ENCODE results near the gene FBXW7. TPM values are rescaled to one million over a fixed set of nuclear protein-coding genes. Genes with fewer than 3 reads are reported as not detected.

The FBXW7 gene
- total and polyA plus RNA-seq, 2 donors (not counting 1 experiment from before 2014, with no cell fraction given): 23.0 to 125 TPM

GRCh38 chr4:152390216-152390615 lies 145.7 kb downstream of the FBXW7 start:
- no peak overlapping the region for H3K27ac Mint-ChIP-seq
- ChIA-PET POLR2A (no interaction called here), CTCF (interaction anchor here (0.6 to 1.4 kb wide), 2 partner anchors 11 to 18 kb away, joined by 3 read pairs; no protein-coding TSS in a partner anchor)
- H3K79me2 ChIP-seq (ENCODE audit: control insufficient read depth, insufficient read depth, low read length): peaks cover 26% of the 10 kb centered on the region
- no peaks in the 10 kb centered on the region for H3K9me3 ChIP-seq (ENCODE audit: control extremely low read depth in 1 of 3, control insufficient read depth in 2 of 3, insufficient read depth in 1 of 3, low read length in 2 of 3)
- no peaks in the 10 kb centered on the region for H3K27me3 ChIP-seq (replicated peaks in 1 of 4; ENCODE audit: control extremely low read depth in 1 of 4, control insufficient read depth in 3 of 4, insufficient read depth in 4 of 4, low read length in 3 of 4)
- no peaks in the 10 kb centered on the region for H4K20me1 ChIP-seq (ENCODE audit: control insufficient read depth, insufficient read depth, low read length, poor library complexity, severe bottlenecking)
- H3K4me1 Mint-ChIP-seq: peaks cover 9% of the 10 kb centered on the region
- DNase-seq (no peak), ATAC-seq (ENCODE audit: low read depth) (no peak)
- intact Hi-C loops (cut with micrococcal nuclease): no loop called here
- H3K36me3 ChIP-seq (replicated peaks in 1 of 2; ENCODE audit: control extremely low read depth in 1 of 2, control insufficient read depth in 1 of 2, extremely low read depth in 1 of 2, insufficient read depth in 2 of 2, low read length in 1 of 2): no peaks in the 10 kb centered on the region
- no peaks in the 10 kb centered on the region for H3K27me3 Mint-ChIP-seq
- H3K4me3 Mint-ChIP-seq: no peak overlapping the region
- no CpG with 5 or more reads among the region's 1 CpG for WGBS (ENCODE audit: insufficient coverage)
- no peak overlapping the region for H3K9ac ChIP-seq (ENCODE audit: low read length)
- H3K9me3 Mint-ChIP-seq (ENCODE audit: insufficient read depth): no peaks in the 10 kb centered on the region
- H3K4me3 ChIP-seq (ENCODE audit: control extremely low read depth in 1 of 5, extremely low read depth in 1 of 5, insufficient read depth in 1 of 5, low read depth in 2 of 5, low read length in 4 of 5): no peak overlapping the region
- no peaks in the 10 kb centered on the region for H3K4me1 ChIP-seq (ENCODE audit: control insufficient read depth in 2 of 2, insufficient read depth in 2 of 2, low read length in 2 of 2)
- no peak overlapping the region for H3K27ac ChIP-seq (ENCODE audit: low read length in 2 of 2)
- no peak overlapping the region for H2AFZ ChIP-seq (ENCODE audit: insufficient read depth, low read depth, low read length, poor library complexity, severe bottlenecking)
- TF ChIP-seq EZH2 (IDR thresholded peaks at IDR 0.05; ENCODE audit: borderline replicate concordance, insufficient read depth, low read depth, low read length, poor library complexity, severe bottlenecking) (no peak), CTCF (IDR thresholded peaks at IDR 0.05) (no peak)
- no peak overlapping the region for H3K4me2 ChIP-seq (replicated peaks; ENCODE audit: low read depth, low read length, poor library complexity, severe bottlenecking)

GRCh38 chr4:152389359-152389758 lies 146.5 kb downstream of the FBXW7 start:
- Histone ChIP-seq H3K4me1 (ENCODE audit: control insufficient read depth in 2 of 2, insufficient read depth in 2 of 2, low read length in 2 of 2) (no peaks in the 10 kb centered on the region), H3K4me2 (replicated peaks; ENCODE audit: low read depth, low read length, poor library complexity, severe bottlenecking) (no peak overlapping the region), H3K27me3 (replicated peaks in 1 of 4; ENCODE audit: control extremely low read depth in 1 of 4, control insufficient read depth in 3 of 4, insufficient read depth in 4 of 4, low read length in 3 of 4) (no peaks in the 10 kb centered on the region), H3K79me2 (ENCODE audit: control insufficient read depth, insufficient read depth, low read length) (peaks cover 20% of the 10 kb centered on the region), H3K9me3 (ENCODE audit: control extremely low read depth in 1 of 3, control insufficient read depth in 2 of 3, insufficient read depth in 1 of 3, low read length in 2 of 3) (no peaks in the 10 kb centered on the region), H3K9ac (ENCODE audit: low read length) (no peak overlapping the region), H3K4me3 (ENCODE audit: control extremely low read depth in 1 of 5, extremely low read depth in 1 of 5, insufficient read depth in 1 of 5, low read depth in 2 of 5, low read length in 4 of 5) (no peak overlapping the region), H3K36me3 (replicated peaks in 1 of 2; ENCODE audit: control extremely low read depth in 1 of 2, control insufficient read depth in 1 of 2, extremely low read depth in 1 of 2, insufficient read depth in 2 of 2, low read length in 1 of 2) (no peaks in the 10 kb centered on the region), H4K20me1 (ENCODE audit: control insufficient read depth, insufficient read depth, low read length, poor library complexity, severe bottlenecking) (no peaks in the 10 kb centered on the region), H2AFZ (ENCODE audit: insufficient read depth, low read depth, low read length, poor library complexity, severe bottlenecking) (no peak overlapping the region), H3K27ac (ENCODE audit: low read length in 2 of 2) (no peak overlapping the region)
- ChIA-PET POLR2A (no interaction called here), CTCF (interaction anchor here (0.6 to 1.4 kb wide), 2 partner anchors 12 to 17 kb away, joined by 3 read pairs; no protein-coding TSS in a partner anchor)
- H3K27me3 Mint-ChIP-seq: no peaks in the 10 kb centered on the region
- H3K4me1 Mint-ChIP-seq: peaks cover 7% of the 10 kb centered on the region
- ATAC-seq (ENCODE audit: low read depth) (no peak), DNase-seq (no peak)
- no CpG with 5 or more reads among the region's 2 CpGs for WGBS (ENCODE audit: insufficient coverage)
- H3K9me3 Mint-ChIP-seq (ENCODE audit: insufficient read depth): no peaks in the 10 kb centered on the region
- H3K4me3 Mint-ChIP-seq: no peak overlapping the region
- no peak for TF ChIP-seq CTCF (IDR thresholded peaks at IDR 0.05)
- no peak for TF ChIP-seq EZH2 (IDR thresholded peaks at IDR 0.05; ENCODE audit: borderline replicate concordance, insufficient read depth, low read depth, low read length, poor library complexity, severe bottlenecking)
- intact Hi-C loops (cut with micrococcal nuclease): no loop called here
- H3K27ac Mint-ChIP-seq: no peak overlapping the region
